ENCODE results near the gene ILDR1.

GRCh38 chr3:122021037-122021436, 1.0 kb downstream of the ILDR1 start:
- TF ChIP-seq CTCF (IDR thresholded peaks at IDR 0.05) = no peak
- no peak for TF ChIP-seq POLR2A (IDR thresholded peaks at IDR 0.05)

Data from thyroid gland (tissue), 4 donors.